Colonic mucosa (tissue), 4 donors: ENCODE data around the gene CCDC91. TPM values are rescaled to one million over a fixed set of nuclear protein-coding genes. Genes with fewer than 3 reads are reported as not detected.

ENCODE experiments used
- DNase-seq: peaks from one replicate; pipeline ENCODE4 v3.0.0-alpha.2; 2020
- H3K27ac ChIP-seq: fragments of 200-600 bp; one replicate; pipeline ENCODE4 v1.8.0; 2021
- H3K27me3 ChIP-seq: fragments of 200-600 bp; one replicate; pipeline ENCODE4 v1.8.0; 2021
- H3K36me3 ChIP-seq: fragments of 200-600 bp; one replicate; pipeline ENCODE4 v1.8.0; 2021
- H3K4me1 ChIP-seq: fragments of 200-600 bp; one replicate; pipeline ENCODE4 v1.8.0; 2021; ENCODE audit warnings: mild to moderate bottlenecking
- H3K4me3 ChIP-seq: fragments of 200-600 bp; one replicate; pipeline ENCODE4 v1.8.0; 2021
- H3K9ac ChIP-seq, 2 donors: one replicate each; pipeline ENCODE4 v1.7.0; 2013; ENCODE audit warnings: control low read depth in 2 of 2, low read depth in 2 of 2, low read length in 2 of 2
- H3K9me3 ChIP-seq: fragments of 200-600 bp; one replicate; pipeline ENCODE4 v1.8.0; 2021
- CTCF ChIP-seq: fragments of 200-600 bp; IDR thresholded peaks from one replicate; pipeline ENCODE4 v1.8.0; 2022; ENCODE audit warnings: antibody characterized with exemption, mild to moderate bottlenecking
- intact Hi-C: fragments of 100-400 bp; cut with DNase I; formaldehyde crosslinking; loops from one replicate; pipeline ENCODE4 v1.14.1; 2022
- total RNA-seq, 2 donors: library from RNA; stranded (reverse); fragmentation: NEBNext Ultra II Directional in 1 of 2; extraction: Animal tissue kit (Norgen Biotek cat#: 25700) in 1 of 2; gene quantifications; one replicate each; pipeline ENCODE4 v1.2.1, GENCODE V29; 2021
- donor health status: healthy.
- donor health status: DM: no; HTN: no; CAD: no.
- donor health status: DM: no; HTN: no; CAD: no.

CCDC91 gene
- total RNA-seq, 2 donors from 2014 or later = 15.6 to 20.5 TPM

GRCh38 chr12:28484156-28484555, 293.9 kb downstream of the CCDC91 start:
- TF ChIP-seq CTCF = no peak
- Histone ChIP-seq H3K9ac (no peak overlapping the region), H3K27ac (no peak overlapping the region), H3K4me1 (no peaks in the 10 kb centered on the region), H3K27me3 (no peaks in the 10 kb centered on the region), H3K4me3 (no peak overlapping the region), H3K9me3 (no peaks in the 10 kb centered on the region), H3K36me3 (no peaks in the 10 kb centered on the region)
- DNase-seq = no peak
- intact Hi-C loops = no loop called here

- Histone ChIP-seq H3K36me3 (no peaks in the 10 kb centered on the region), H3K9me3 (no peaks in the 10 kb centered on the region), H3K4me1 (no peaks in the 10 kb centered on the region), H3K27ac (no peak overlapping the region), H3K4me3 (no peak overlapping the region), H3K9ac (no peak overlapping the region), H3K27me3 (no peaks in the 10 kb centered on the region)
- no peak for DNase-seq
- intact Hi-C loops = no loop called here
- no peak for TF ChIP-seq CTCF
Measured at GRCh38 chr12:28486521-28486920, 296.3 kb downstream of the CCDC91 start.

GRCh38 chr12:28489246-28489645, 299.0 kb downstream of the CCDC91 start:
- no peaks in the 10 kb centered on the region for H3K36me3 ChIP-seq
- H3K4me3 ChIP-seq = no peak overlapping the region
- TF ChIP-seq CTCF = no peak
- H3K9me3 ChIP-seq = no peaks in the 10 kb centered on the region
- no peak overlapping the region for H3K9ac ChIP-seq
- intact Hi-C loops = no loop called here
- DNase-seq = no peak
- H3K27me3 ChIP-seq = no peaks in the 10 kb centered on the region
- H3K27ac ChIP-seq = no peak overlapping the region
- no peaks in the 10 kb centered on the region for H3K4me1 ChIP-seq

- Histone ChIP-seq H3K4me3 (no peak overlapping the region), H3K9ac (no peak overlapping the region), H3K36me3 (no peaks in the 10 kb centered on the region), H3K27me3 (no peaks in the 10 kb centered on the region), H3K4me1 (no peaks in the 10 kb centered on the region), H3K27ac (peak overlapping the region; percentile 9), H3K9me3 (no peaks in the 10 kb centered on the region)
- intact Hi-C loops = no loop called here
- no peak for TF ChIP-seq CTCF
- no peak for DNase-seq
Measured at GRCh38 chr12:28497889-28498411, 307.7 kb downstream of the CCDC91 start.

- DNase-seq = no peak
- Histone ChIP-seq H3K36me3 (no peaks in the 10 kb centered on the region), H3K9me3 (no peaks in the 10 kb centered on the region), H3K9ac (no peak overlapping the region), H3K27me3 (no peaks in the 10 kb centered on the region), H3K4me1 (no peaks in the 10 kb centered on the region), H3K27ac (no peak overlapping the region), H3K4me3 (no peak overlapping the region)
- no peak for TF ChIP-seq CTCF
- intact Hi-C loops = no loop called here
Measured at GRCh38 chr12:28498850-28499249, 308.6 kb downstream of the CCDC91 start.
